ENCODE data around the gene IKZF2.

Gene IKZF2

GRCh38 chr2:213007290-213007838 lies 144.0 kb downstream of the IKZF2 start:
- in situ Hi-C loops (cut with MboI; ENCODE audit: low sequenced_read_pairs) = no loop called here

- in situ Hi-C loops (cut with MboI; ENCODE audit: low sequenced_read_pairs) = no loop called here
Measured at GRCh38 chr2:213004197-213004821, 147.1 kb downstream of the IKZF2 start.

GRCh38 chr2:213002383-213002782 lies 149.0 kb downstream of the IKZF2 start:
- in situ Hi-C loops (cut with MboI; ENCODE audit: low sequenced_read_pairs) = no loop called here

GRCh38 chr2:213001297-213001910 lies 150.0 kb downstream of the IKZF2 start:
- in situ Hi-C loops (cut with MboI; ENCODE audit: low sequenced_read_pairs) = no loop called here

GRCh38 chr2:212998626-212999359 lies 152.6 kb downstream of the IKZF2 start:
- in situ Hi-C loops (cut with MboI; ENCODE audit: low sequenced_read_pairs) = no loop called here

GRCh38 chr2:212997526-212998020 lies 153.8 kb downstream of the IKZF2 start:
- in situ Hi-C loops (cut with MboI; ENCODE audit: low sequenced_read_pairs) = no loop called here

- in situ Hi-C loops (cut with MboI; ENCODE audit: low sequenced_read_pairs) = no loop called here
Measured at GRCh38 chr2:212995920-212996319, 155.5 kb downstream of the IKZF2 start.

- in situ Hi-C loops (cut with MboI; ENCODE audit: low sequenced_read_pairs) = no loop called here
Measured at GRCh38 chr2:212994976-212995375, 156.4 kb downstream of the IKZF2 start.

- in situ Hi-C loops (cut with MboI; ENCODE audit: low sequenced_read_pairs) = no loop called here
Measured at GRCh38 chr2:212991120-212991519, 160.3 kb downstream of the IKZF2 start.

- in situ Hi-C loops (cut with MboI; ENCODE audit: low sequenced_read_pairs) = no loop called here
Measured at GRCh38 chr2:212990697-212991096, 160.7 kb downstream of the IKZF2 start.

- in situ Hi-C loops (cut with MboI; ENCODE audit: low sequenced_read_pairs) = no loop called here
Measured at GRCh38 chr2:212987492-212987891, 163.9 kb downstream of the IKZF2 start.

GRCh38 chr2:212984129-212984528 lies 167.3 kb downstream of the IKZF2 start:
- in situ Hi-C loops (cut with MboI; ENCODE audit: low sequenced_read_pairs) = no loop called here

GRCh38 chr2:212979799-212980198 lies 171.6 kb downstream of the IKZF2 start:
- in situ Hi-C loops (cut with MboI; ENCODE audit: low sequenced_read_pairs) = no loop called here

GRCh38 chr2:212979046-212979612 lies 172.3 kb downstream of the IKZF2 start:
- in situ Hi-C loops (cut with MboI; ENCODE audit: low sequenced_read_pairs) = no loop called here

- in situ Hi-C loops (cut with MboI; ENCODE audit: low sequenced_read_pairs) = no loop called here
Measured at GRCh38 chr2:212977152-212977551, 174.3 kb downstream of the IKZF2 start.

- in situ Hi-C loops (cut with MboI; ENCODE audit: low sequenced_read_pairs) = no loop called here
Measured at GRCh38 chr2:212975333-212975732, 176.1 kb downstream of the IKZF2 start.

- in situ Hi-C loops (cut with MboI; ENCODE audit: low sequenced_read_pairs) = no loop called here
Measured at GRCh38 chr2:212974692-212975091, 176.7 kb downstream of the IKZF2 start.

- in situ Hi-C loops (cut with MboI; ENCODE audit: low sequenced_read_pairs) = no loop called here
Measured at GRCh38 chr2:212973347-212973746, 178.1 kb downstream of the IKZF2 start.

GRCh38 chr2:212970132-212970531 lies 181.3 kb downstream of the IKZF2 start:
- in situ Hi-C loops (cut with MboI; ENCODE audit: low sequenced_read_pairs) = no loop called here

GRCh38 chr2:212968284-212969081 lies 182.9 kb downstream of the IKZF2 start:
- in situ Hi-C loops (cut with MboI; ENCODE audit: low sequenced_read_pairs) = no loop called here

- in situ Hi-C loops (cut with MboI; ENCODE audit: low sequenced_read_pairs) = no loop called here
Measured at GRCh38 chr2:212966884-212967283, 184.5 kb downstream of the IKZF2 start.
